ENCODE measurements around the gene AHSP.

GRCh38 chr16:31488468-31489297 lies 39.0 kb upstream of the AHSP start:
- no peak for TF ChIP-seq CTCF (conservative IDR thresholded peaks at IDR 0.05; ENCODE audit: low read depth, low read length)
- TF ChIP-seq EZH2 (IDR thresholded peaks at IDR 0.05; ENCODE audit: borderline replicate concordance, low read depth, low read length, poor library complexity, severe bottlenecking): no peak
